Peyer's patch (tissue), 4 donors: ENCODE data around the gene FILIP1.

Experiments used
- CTCF ChIP-seq, 6 experiments: fragments of 450-650 bp in 4 of 6; fragments of 200-600 bp in 2 of 6; sonication (generic) in 1 of 6; IDR thresholded peaks; one replicate each; pipeline ENCODE4 v1.5.1; 2017 to 2019; ENCODE audit warnings: antibody characterized with exemption in 6 of 6, mild to moderate bottlenecking in 3 of 6, moderate library complexity in 1 of 6
- POLR2A ChIP-seq, 2 donors: fragments of 450-650 bp; IDR thresholded peaks; one replicate each; pipeline ENCODE4 v1.5.1; 2017; ENCODE audit warnings: antibody characterized with exemption in 2 of 2, mild to moderate bottlenecking in 2 of 2, moderate library complexity in 2 of 2

DNA sequence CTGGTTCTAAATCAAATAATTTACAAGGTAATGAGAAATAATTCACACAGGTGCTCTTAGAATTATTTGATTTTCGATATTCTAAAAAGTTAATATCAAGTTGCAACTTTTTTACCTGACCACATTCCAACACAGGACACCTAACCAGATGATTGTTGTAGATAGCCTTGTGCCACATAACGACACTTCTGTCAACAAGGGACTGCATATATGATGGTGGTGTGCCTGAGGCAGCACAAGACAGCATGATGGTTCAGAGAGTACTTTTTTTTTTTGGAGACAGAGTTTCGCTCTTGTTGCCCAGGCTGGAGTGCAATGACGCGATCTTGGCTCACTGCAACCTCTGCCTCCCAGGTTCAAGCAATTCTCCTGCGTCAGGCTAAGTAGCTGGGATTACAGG, 142.8 kb downstream of the FILIP1 start:
- TF ChIP-seq POLR2A (IDR thresholded peaks at IDR 0.05) (no peak), CTCF (IDR thresholded peaks at IDR 0.05) (no peak)
